Effector memory CD4-positive, alpha-beta T cell (primary cell): ENCODE results near the gene AGXT2.

ENCODE experiments used
- DNase-seq, 3 donors: peaks; one replicate each; pipeline ENCODE4 v3.0.0-alpha.2; 2020
- H3K27ac ChIP-seq: 2 replicates; pipeline ENCODE4 v1.7.0; 2013; ENCODE audit warnings: mild to moderate bottlenecking, low read length, moderate library complexity; ENCODE audit not compliant: insufficient read depth, poor library complexity, severe bottlenecking
- H3K27me3 ChIP-seq: replicated peaks from 2 replicates; pipeline ENCODE4 v1.7.0; 2013; ENCODE audit warnings: mild to moderate bottlenecking, low read length; ENCODE audit not compliant: insufficient read depth, control insufficient read depth, poor library complexity, severe bottlenecking
- H3K36me3 ChIP-seq: 2 replicates; pipeline ENCODE4 v1.7.0; 2013; ENCODE audit warnings: mild to moderate bottlenecking, low read length, moderate library complexity; ENCODE audit not compliant: control insufficient read depth, insufficient read depth
- H3K4me1 ChIP-seq: 2 replicates; pipeline ENCODE4 v1.7.0; 2013; ENCODE audit warnings: low read length, mild to moderate bottlenecking; ENCODE audit not compliant: control insufficient read depth, insufficient read depth, poor library complexity, severe bottlenecking
- H3K4me3 ChIP-seq: 2 replicates; pipeline ENCODE4 v1.7.0; 2013; ENCODE audit warnings: low read length, low read depth, mild to moderate bottlenecking; ENCODE audit not compliant: insufficient read depth, poor library complexity, severe bottlenecking
- H3K9me3 ChIP-seq: 2 replicates; pipeline ENCODE4 v1.7.0; 2013; ENCODE audit warnings: mild to moderate bottlenecking, low read length, moderate library complexity; ENCODE audit not compliant: control insufficient read depth

Gene AGXT2

DNA sequence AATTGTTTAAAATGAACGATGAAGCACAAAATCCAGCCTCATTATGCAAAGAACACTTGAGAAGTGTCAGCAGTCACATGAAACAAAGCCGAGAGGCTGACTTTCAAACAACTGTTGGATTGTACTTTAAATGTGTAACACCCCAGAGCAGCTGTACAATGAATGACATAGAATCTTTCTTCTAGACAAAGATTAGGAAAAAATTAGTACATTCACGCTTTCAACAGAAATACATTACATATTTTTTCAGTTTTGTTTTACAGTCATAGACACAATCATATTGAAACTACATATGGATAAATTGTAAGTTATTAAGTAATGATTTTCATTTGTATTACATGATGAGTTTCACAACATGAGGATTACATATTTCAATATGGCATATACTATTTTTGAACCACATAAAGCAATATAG is 10.6 kb upstream of the AGXT2 start:
- Histone ChIP-seq H3K27me3 (no peaks in the 10 kb centered on the region), H3K9me3 (no peaks in the 10 kb centered on the region), H3K36me3 (no peaks in the 10 kb centered on the region), H3K27ac (no peak overlapping the region), H3K4me1 (no peaks in the 10 kb centered on the region), H3K4me3 (no peak overlapping the region)
- DNase-seq: no peak

DNA sequence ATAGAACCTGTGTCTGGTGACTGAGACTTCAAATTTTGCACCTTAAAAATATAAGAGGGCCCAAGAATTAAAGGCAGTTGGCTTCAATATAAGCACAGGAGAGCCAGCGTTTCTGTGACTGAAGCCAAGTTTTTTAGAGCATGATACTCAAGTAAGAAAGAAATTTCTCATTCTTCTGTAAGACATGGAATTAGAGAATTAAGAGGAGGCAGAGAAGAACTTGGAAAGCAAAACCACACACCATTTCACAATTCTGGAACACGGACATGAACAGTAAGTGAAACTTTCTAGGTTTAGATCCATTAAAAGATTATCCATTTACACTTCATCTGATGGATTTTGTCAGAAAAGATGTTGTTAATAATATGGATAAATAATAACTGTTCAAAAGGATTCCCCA is 8.9 kb upstream of the AGXT2 start:
- no peak overlapping the region for H3K4me3 ChIP-seq
- H3K4me1 ChIP-seq: no peaks in the 10 kb centered on the region
- H3K27me3 ChIP-seq: no peaks in the 10 kb centered on the region
- no peak overlapping the region for H3K27ac ChIP-seq
- DNase-seq: no peak
- H3K9me3 ChIP-seq: no peaks in the 10 kb centered on the region
- H3K36me3 ChIP-seq: no peaks in the 10 kb centered on the region

DNA sequence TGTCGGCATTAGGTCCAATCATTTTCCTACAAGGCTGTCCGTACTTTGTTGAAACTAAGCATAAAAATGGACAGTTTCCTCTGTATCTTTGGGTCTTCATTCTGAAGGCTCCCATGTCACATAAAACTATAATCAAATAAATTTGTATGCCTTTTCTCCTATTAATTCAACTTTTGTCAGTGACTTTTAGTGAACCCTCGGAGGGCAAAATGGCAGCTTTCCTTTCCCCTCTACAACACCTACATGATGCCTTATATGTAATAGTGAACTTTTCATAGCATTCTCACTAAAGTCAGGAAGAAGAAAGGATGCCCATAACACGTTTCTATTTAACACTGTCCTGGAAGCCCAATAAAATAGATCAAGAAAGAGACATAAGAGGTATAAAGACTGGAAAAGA is 5.1 kb upstream of the AGXT2 start:
- Histone ChIP-seq H3K27ac (no peak overlapping the region), H3K4me3 (no peak overlapping the region), H3K9me3 (no peaks in the 10 kb centered on the region), H3K4me1 (no peaks in the 10 kb centered on the region), H3K27me3 (peaks cover 6% of the 10 kb centered on the region), H3K36me3 (no peaks in the 10 kb centered on the region)
- DNase-seq: no peak

DNA sequence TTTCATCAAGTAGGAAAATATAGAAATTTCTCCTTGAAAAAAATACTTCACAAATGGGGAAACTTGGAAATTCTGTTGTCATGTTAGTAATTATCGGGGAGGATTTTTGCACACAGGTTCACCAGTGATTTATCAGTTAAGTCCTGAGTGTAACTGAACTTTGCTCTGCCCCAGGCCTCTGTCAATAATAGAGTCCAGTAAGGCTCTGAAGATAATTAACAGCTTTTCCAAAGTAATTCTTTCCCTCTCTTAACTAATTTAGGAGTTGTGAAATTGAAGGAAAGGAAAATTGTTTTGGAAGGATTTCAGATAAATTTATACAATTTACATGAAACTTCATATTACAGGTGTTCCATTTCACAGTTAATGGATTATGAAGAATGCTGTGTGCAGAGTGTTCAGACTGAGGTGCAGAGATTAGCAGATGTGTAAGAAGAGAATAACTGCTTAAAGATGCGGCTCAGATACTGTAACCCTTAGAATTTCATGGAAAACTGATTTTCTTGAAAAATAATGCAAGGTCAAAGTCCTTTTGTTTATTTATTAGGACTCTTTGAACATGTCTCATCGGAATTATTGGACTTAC is 2.9 kb upstream of the AGXT2 start:
- Histone ChIP-seq H3K4me3 (no peak overlapping the region), H3K27ac (no peak overlapping the region), H3K27me3 (peaks cover 6% of the 10 kb centered on the region), H3K9me3 (no peaks in the 10 kb centered on the region), H3K4me1 (no peaks in the 10 kb centered on the region), H3K36me3 (no peaks in the 10 kb centered on the region)
- no peak for DNase-seq

DNA sequence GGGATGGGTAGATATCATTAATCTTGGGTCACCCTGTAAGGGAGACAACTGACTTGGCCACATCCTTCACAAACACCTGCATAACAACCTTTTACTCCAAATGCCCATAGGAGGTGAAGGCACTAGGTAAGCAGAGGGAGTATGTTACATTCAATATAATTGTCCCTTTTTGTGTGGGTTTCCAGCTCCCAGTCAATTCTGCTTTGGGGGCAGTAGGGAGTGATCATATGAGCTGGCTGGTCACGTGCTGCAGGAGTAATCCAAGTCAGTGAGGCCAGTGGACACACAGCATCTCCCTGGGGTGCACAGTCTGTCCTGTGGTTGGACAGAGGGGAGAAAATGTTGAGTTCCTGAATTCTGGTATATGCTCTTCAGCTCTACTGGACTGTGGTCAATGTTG is 1.2 kb upstream of the AGXT2 start:
- H3K9me3 ChIP-seq: no peaks in the 10 kb centered on the region
- H3K4me1 ChIP-seq: no peaks in the 10 kb centered on the region
- DNase-seq: no peak
- no peak overlapping the region for H3K4me3 ChIP-seq
- H3K27ac ChIP-seq: no peak overlapping the region
- peaks cover 6% of the 10 kb centered on the region for H3K27me3 ChIP-seq
- no peaks in the 10 kb centered on the region for H3K36me3 ChIP-seq

DNA sequence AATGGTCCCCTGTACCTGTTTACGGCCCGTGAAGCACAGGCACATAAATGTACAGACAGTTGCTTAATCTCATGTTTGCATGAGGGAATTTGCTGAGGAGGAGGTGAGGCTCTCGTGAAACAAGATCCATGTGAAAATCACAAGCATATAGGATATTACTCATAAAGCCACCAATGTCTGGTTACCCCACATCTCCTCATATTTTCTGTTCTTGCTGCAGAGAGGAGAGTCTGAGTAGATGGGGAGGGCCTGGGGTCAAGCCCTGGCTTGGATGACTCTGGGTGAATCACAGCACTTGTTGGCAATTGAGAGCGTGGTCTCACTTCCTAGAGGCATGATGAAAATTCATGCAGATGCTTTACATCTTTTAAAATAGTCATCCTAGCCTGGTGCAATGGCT is 975 bp downstream of the AGXT2 start:
- no peak overlapping the region for H3K27ac ChIP-seq
- DNase-seq: no peak
- no peaks in the 10 kb centered on the region for H3K9me3 ChIP-seq
- H3K4me3 ChIP-seq: no peak overlapping the region
- H3K27me3 ChIP-seq: peaks cover 6% of the 10 kb centered on the region
- H3K4me1 ChIP-seq: no peaks in the 10 kb centered on the region
- no peaks in the 10 kb centered on the region for H3K36me3 ChIP-seq

DNA sequence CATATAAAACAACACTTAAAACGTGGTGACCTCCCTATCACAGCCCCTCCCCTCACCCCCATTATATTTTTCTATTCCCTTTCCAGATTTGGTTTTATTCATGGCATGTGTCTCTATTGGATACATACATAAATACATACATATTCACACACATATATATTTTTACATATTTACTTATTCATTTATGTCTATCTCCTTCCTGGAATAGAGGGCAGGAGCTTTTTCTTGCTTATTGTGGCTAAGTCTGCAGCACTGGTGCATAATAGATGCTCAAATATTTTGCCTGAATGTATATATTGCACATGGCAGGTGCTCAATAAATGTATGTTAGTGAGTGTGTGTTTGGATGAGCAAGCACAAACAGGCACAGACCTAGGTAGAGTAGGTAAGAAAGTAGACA is 2.5 kb downstream of the AGXT2 start:
- Histone ChIP-seq H3K27ac (no peak overlapping the region), H3K27me3 (peaks cover 2% of the 10 kb centered on the region), H3K4me1 (no peaks in the 10 kb centered on the region), H3K4me3 (no peak overlapping the region), H3K9me3 (no peaks in the 10 kb centered on the region), H3K36me3 (no peaks in the 10 kb centered on the region)
- no peak for DNase-seq

DNA sequence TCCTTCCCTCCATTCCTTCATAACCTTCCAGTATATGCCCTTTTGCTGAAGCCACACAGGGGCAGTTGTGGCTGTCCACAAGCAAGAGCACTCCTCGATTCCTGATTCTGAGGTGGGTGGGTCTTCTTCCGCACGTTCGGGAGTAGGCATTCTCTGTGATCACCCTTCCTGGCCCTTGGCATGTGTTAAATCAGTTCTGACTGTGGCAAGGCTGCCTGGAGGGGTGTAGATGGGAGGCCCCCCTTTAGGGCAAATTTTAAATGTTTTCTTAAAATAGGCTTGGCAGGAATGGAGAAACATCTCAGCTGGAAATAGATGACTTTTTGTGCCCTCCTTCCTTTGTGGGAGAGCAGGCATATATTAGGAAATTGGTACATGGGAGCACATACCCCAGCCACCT is 3.1 kb downstream of the AGXT2 start:
- Histone ChIP-seq H3K4me1 (no peaks in the 10 kb centered on the region), H3K4me3 (no peak overlapping the region), H3K27ac (no peak overlapping the region)

DNA sequence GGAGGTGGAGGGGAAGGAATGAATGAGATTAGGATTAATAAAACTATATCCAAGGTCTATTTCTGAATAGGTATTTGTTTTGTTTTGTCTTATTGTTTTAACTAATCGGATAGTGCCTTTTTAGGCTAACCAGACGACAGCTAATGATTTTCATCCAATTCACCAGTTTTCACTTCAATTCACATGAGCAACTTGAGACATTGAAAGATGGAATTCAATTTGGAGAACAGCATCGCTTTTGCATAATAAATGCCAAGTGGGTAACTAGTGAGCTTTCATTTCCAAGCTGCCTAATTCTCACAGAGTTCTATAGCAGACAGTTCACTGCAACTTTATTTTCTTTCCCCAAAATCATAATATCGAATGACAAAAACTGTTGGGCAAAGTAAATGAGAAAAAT is 5.0 kb downstream of the AGXT2 start:
- no peaks in the 10 kb centered on the region for H3K27me3 ChIP-seq
- no peak for DNase-seq
- H3K36me3 ChIP-seq: no peaks in the 10 kb centered on the region
- H3K9me3 ChIP-seq: no peaks in the 10 kb centered on the region
- no peak overlapping the region for H3K27ac ChIP-seq
- no peaks in the 10 kb centered on the region for H3K4me1 ChIP-seq
- H3K4me3 ChIP-seq: no peak overlapping the region

More for the DNA sequence above, 3.1 kb downstream of the AGXT2 start:
- DNase-seq: no peak
- Histone ChIP-seq H3K9me3 (no peaks in the 10 kb centered on the region), H3K27me3 (no peaks in the 10 kb centered on the region), H3K36me3 (no peaks in the 10 kb centered on the region)

DNA sequence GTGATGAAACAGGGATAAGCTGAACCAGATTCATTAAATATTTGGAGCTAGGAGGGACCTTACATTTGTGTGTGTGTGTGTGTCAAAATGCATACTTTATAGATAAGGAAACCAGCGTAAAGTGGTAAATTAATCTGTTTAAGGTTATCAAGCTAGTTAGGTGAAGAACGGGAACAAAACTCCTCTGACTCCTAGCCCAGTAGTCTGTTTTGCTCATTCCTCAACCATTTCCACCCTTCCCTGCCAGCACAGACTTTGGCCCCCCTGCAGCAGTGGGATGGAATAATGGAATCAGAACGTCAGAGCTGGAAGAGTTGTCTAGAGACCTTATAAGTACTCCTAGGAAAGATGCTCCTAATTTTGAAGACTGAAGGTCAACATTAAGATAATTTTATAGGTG is 6.5 kb downstream of the AGXT2 start:
- DNase-seq: no peak
- no peak overlapping the region for H3K27ac ChIP-seq
- H3K27me3 ChIP-seq: no peaks in the 10 kb centered on the region
- H3K9me3 ChIP-seq: no peaks in the 10 kb centered on the region
- no peaks in the 10 kb centered on the region for H3K36me3 ChIP-seq
- no peak overlapping the region for H3K4me3 ChIP-seq
- H3K4me1 ChIP-seq: no peaks in the 10 kb centered on the region

DNA sequence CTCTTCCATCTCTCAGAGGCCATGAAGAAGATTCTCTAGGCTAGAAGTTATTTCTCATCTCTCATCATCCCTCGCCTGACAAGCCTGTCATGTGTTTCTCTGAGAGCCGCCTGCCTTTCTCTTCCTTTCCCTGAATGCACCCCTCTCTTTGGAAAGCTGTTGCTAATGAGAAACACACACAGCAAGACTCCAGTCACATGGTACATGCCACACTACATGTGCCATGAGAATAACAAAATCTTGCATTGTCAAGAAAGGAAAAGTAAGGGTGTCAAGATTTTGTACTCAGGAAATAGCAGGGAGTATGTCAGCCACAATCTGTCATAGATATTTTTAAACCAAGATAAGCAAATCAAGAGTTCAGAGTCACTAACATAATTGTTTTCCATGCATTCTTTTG is 8.9 kb downstream of the AGXT2 start:
- no peak for DNase-seq
- Histone ChIP-seq H3K4me1 (no peaks in the 10 kb centered on the region), H3K4me3 (no peak overlapping the region)

More for the DNA sequence above, 8.9 kb downstream of the AGXT2 start:
- Histone ChIP-seq H3K9me3 (no peaks in the 10 kb centered on the region), H3K27ac (no peak overlapping the region), H3K36me3 (no peaks in the 10 kb centered on the region), H3K27me3 (no peaks in the 10 kb centered on the region)
